Endothelial cell of umbilical vein (primary cell): ENCODE data around the gene LALBA.

Source experiments
- EZH2 ChIP-seq: IDR thresholded peaks from 2 replicates; pipeline ENCODE4 v1.6.1; 2012; ENCODE audit warnings: borderline replicate concordance, low read depth, mild to moderate bottlenecking, moderate library complexity, low read length, inconsistent platforms; ENCODE audit not compliant: severe bottlenecking
- POLR2A ChIP-seq: IDR thresholded peaks from 2 replicates; pipeline ENCODE4 v1.6.1; 2012; ENCODE audit warnings: low read depth, mild to moderate bottlenecking, control low read depth, low read length
- TF ChIP-seq, protein P1 (sequence below): IDR thresholded peaks from 2 replicates; pipeline ENCODE4 v1.6.1; 2011; ENCODE audit not compliant: insufficient read depth, insufficient read length
- TF ChIP-seq, protein P2 (sequence below), 2 donors: IDR thresholded peaks; 1 replicate in 1 of 2; 2 replicates in 1 of 2; pipeline ENCODE4 v1.5.1; 2011; ENCODE audit warnings: low read length in 2 of 2, mild to moderate bottlenecking in 2 of 2, moderate library complexity in 2 of 2, control low read depth in 1 of 2, inconsistent platforms in 1 of 2, low read depth in 1 of 2; ENCODE audit not compliant: insufficient read depth in 1 of 2; ENCODE audit errors: extremely low read depth in 1 of 2

GRCh38 chr12:48525332-48525731 lies 44.5 kb downstream of the LALBA start, which contains the start of gene OR8S1:
- TF ChIP-seq, protein P1, sequence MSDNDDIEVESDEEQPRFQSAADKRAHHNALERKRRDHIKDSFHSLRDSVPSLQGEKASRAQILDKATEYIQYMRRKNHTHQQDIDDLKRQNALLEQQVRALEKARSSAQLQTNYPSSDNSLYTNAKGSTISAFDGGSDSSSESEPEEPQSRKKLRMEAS, result no peak
- no peak for TF ChIP-seq POLR2A
- TF ChIP-seq, protein P2, sequence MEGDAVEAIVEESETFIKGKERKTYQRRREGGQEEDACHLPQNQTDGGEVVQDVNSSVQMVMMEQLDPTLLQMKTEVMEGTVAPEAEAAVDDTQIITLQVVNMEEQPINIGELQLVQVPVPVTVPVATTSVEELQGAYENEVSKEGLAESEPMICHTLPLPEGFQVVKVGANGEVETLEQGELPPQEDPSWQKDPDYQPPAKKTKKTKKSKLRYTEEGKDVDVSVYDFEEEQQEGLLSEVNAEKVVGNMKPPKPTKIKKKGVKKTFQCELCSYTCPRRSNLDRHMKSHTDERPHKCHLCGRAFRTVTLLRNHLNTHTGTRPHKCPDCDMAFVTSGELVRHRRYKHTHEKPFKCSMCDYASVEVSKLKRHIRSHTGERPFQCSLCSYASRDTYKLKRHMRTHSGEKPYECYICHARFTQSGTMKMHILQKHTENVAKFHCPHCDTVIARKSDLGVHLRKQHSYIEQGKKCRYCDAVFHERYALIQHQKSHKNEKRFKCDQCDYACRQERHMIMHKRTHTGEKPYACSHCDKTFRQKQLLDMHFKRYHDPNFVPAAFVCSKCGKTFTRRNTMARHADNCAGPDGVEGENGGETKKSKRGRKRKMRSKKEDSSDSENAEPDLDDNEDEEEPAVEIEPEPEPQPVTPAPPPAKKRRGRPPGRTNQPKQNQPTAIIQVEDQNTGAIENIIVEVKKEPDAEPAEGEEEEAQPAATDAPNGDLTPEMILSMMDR (IDR thresholded peaks at IDR 0.05; ENCODE audit: extremely low read depth in 1 of 2, insufficient read depth in 1 of 2, low read depth in 1 of 2, low read length in 2 of 2), result no peak
- no peak for TF ChIP-seq EZH2
